ENCODE measurements around the gene BCKDHA. TPM values are rescaled to one million over a fixed set of nuclear protein-coding genes. Genes with fewer than 3 reads are reported as not detected.

Gene BCKDHA
- total and polyA plus RNA-seq, 2 donors (not counting 3 experiments of a cell fraction or from before 2014, with no cell fraction given), result 16.5 to 50.4 TPM

GRCh38 chr19:41426952-41427646, 29.5 kb downstream of the BCKDHA start, which contains the start of gene B3GNT8:
TSS of gene B3GNT8 (minus strand) at chr19:41427374. CDS start at chr19:41426778, 596 bp downstream.
- Histone ChIP-seq H4K20me1 (replicated peaks; ENCODE audit: control insufficient read depth, extremely low read depth, insufficient read depth, low read length) (no peaks in the 10 kb centered on the region), H3K9ac (replicated peaks; ENCODE audit: extremely low read depth, insufficient read depth, low read length) (peak within 1 kb of the TSS; percentile 53), H3K27ac (ENCODE audit: insufficient read depth, low read depth, low read length) (peak within 1 kb of the TSS; percentile 62), H3K36me3 (ENCODE audit: control insufficient read depth in 2 of 2, extremely low read depth in 1 of 2, insufficient read depth in 2 of 2, low read length in 2 of 2) (peaks cover 0 to 24% of the 10 kb centered on the region in 2 experiments), H3K4me1 (ENCODE audit: control insufficient read depth, extremely low read depth, insufficient read depth, low read length) (peaks cover 25% of the 10 kb centered on the region), H3K79me2 (ENCODE audit: control insufficient read depth, insufficient read depth, low read length) (peaks cover 5% of the 10 kb centered on the region), H3K9me3 (replicated peaks; ENCODE audit: control insufficient read depth, insufficient read depth, low read length) (no peaks in the 10 kb centered on the region), H2AFZ (ENCODE audit: low read depth, low read length) (peak within 1 kb of the TSS; percentile 73), H3K4me2 (ENCODE audit: insufficient read depth, low read length) (peak within 1 kb of the TSS; percentile 50), H3K4me3 (replicated peaks in 1 of 3; ENCODE audit: insufficient read depth in 1 of 3, low read depth in 1 of 3, low read length in 3 of 3) (peak within 1 kb of the TSS; percentile 41 to 49 (median 41)), H3K27me3 (ENCODE audit: control insufficient read depth in 2 of 2, insufficient read depth in 2 of 2, low read length in 2 of 2) (no peaks in the 10 kb centered on the region), H3K9me1 (replicated peaks; ENCODE audit: control insufficient read depth, extremely low read depth, insufficient read depth, low read length) (no peaks in the 10 kb centered on the region)
- ChIA-PET POLR2A (interaction anchor here (0.7 kb wide), 1 partner anchor 59 kb away, joined by 3 read pairs; no protein-coding TSS in a partner anchor), CTCF (interaction anchor here (0.8 to 4.1 kb wide), 9 partner anchors 12 to 1953 kb away, joined by 3 to 17 read pairs (median 3); no protein-coding TSS in a partner anchor)
- peak; percentile 60 for DNase-seq (ENCODE audit: low read depth, low spot score)
- dilution Hi-C loops (cut with MboI; ENCODE audit: extremely low pct_ligation_motif_present, low sequenced_read_pairs) (no loop called here), intact Hi-C loops (cut with micrococcal nuclease) (loop anchor here (1.0 to 2.0 kb wide), 3 partner anchors 30 to 73 kb away; partner anchors contain the start of genes B9D2, BCKDHA and EXOSC5)
- FAIRE-seq, result peak; percentile 91
- TF ChIP-seq GATA2 (IDR thresholded peaks at IDR 0.05; ENCODE audit: insufficient read depth, insufficient read length, low read depth, low read length), result no peak
- peak; percentile 51 for TF ChIP-seq POLR2A (IDR thresholded peaks at IDR 0.05; ENCODE audit: low read depth, low read length)
- TF ChIP-seq POLR2AphosphoS5 (IDR thresholded peaks at IDR 0.05; ENCODE audit: insufficient read depth, low read depth, low read length), result peak; percentile 39
- no peak for TF ChIP-seq MAX (IDR thresholded peaks at IDR 0.05; ENCODE audit: insufficient read depth, insufficient read length)
- no peak for TF ChIP-seq EZH2 (IDR thresholded peaks at IDR 0.05; ENCODE audit: borderline replicate concordance, low read depth, low read length, severe bottlenecking)
- no peak for TF ChIP-seq MYC (IDR thresholded peaks at IDR 0.05; ENCODE audit: low read depth, low read length)
- BruUV-seq (replicated peaks), result no TSS peak

All from endothelial cell of umbilical vein (primary cell).